Activated CD4-positive, alpha-beta memory T cell treated with anti-CD3 and anti-CD28 coated beads, Interleukin-2, amount 10 ng/mL, durations not matched to agents 7 days and 5 days (primary cell): ENCODE data around the gene PGAP3. TPM values are rescaled to one million over a fixed set of nuclear protein-coding genes. Genes with fewer than 3 reads are reported as not detected.

Experiments
- CTCF ChIA-PET: fragments of 350-600 bp; sonication (Branson Sonifier 250); formaldehyde crosslinking; loops from one replicate; lab custom pipeline; 2021; ENCODE audit warnings: antibody characterized with exemption, inconsistent platforms; lab: Charles Lee
- POLR2A ChIA-PET: fragments of 350-600 bp; sonication (Branson Sonifier 250); formaldehyde crosslinking; loops from one replicate; lab custom pipeline; 2021; ENCODE audit warnings: antibody characterized with exemption; lab: Charles Lee
- DNase-seq: peaks from one replicate; pipeline ENCODE4 v3.0.0-alpha.2; 2020
- H3K27ac Mint-ChIP-seq: one replicate; pipeline ENCODE4 v1.8.0; 2021; ENCODE audit warnings: mild to moderate bottlenecking, mixed read lengths
- H3K27me3 Mint-ChIP-seq: one replicate; pipeline ENCODE4 v1.8.0; 2021; ENCODE audit warnings: mixed read lengths
- H3K36me3 Mint-ChIP-seq: one replicate; pipeline ENCODE4 v1.8.0; 2021; ENCODE audit warnings: low read depth, mixed read lengths
- H3K4me1 Mint-ChIP-seq: one replicate; pipeline ENCODE4 v1.8.0; 2021; ENCODE audit warnings: mixed read lengths
- H3K4me3 Mint-ChIP-seq: one replicate; pipeline ENCODE4 v1.8.0; 2021; ENCODE audit warnings: mild to moderate bottlenecking, mixed read lengths
- H3K9me3 Mint-ChIP-seq: one replicate; pipeline ENCODE4 v1.8.0; 2021; ENCODE audit warnings: mixed read lengths
- total RNA-seq, 2 experiments: library from RNA; stranded (reverse); gene quantifications; one replicate each; pipeline ENCODE4 v1.2.3, GENCODE V29; 2021

PGAP3 gene
- total RNA-seq, 2 experiments from 2014 or later = 14.0 to 14.2 TPM

- Mint-ChIP-seq H3K27me3 (peaks cover 32% of the 10 kb centered on the region), H3K4me1 (peaks cover 5% of the 10 kb centered on the region), H3K27ac (peak overlapping the region; percentile 16), H3K4me3 (no peak overlapping the region), H3K36me3 (peaks cover 9% of the 10 kb centered on the region), H3K9me3 (no peaks in the 10 kb centered on the region)
- CTCF ChIA-PET = interaction anchor here (0.6 to 2.0 kb wide), 5 partner anchors 12 to 55 kb away, joined by 4 to 14 read pairs (median 5); no protein-coding TSS in a partner anchor
- POLR2A ChIA-PET = interaction anchor here (1.0 to 2.1 kb wide), 2 partner anchors 10 to 12 kb away, joined by 3 to 14 read pairs; no protein-coding TSS in a partner anchor
- DNase-seq = no peak
Observed at GRCh38 chr17:39666231-39666600, 21.6 kb downstream of the PGAP3 start.

GRCh38 chr17:39665642-39666224, 22.1 kb downstream of the PGAP3 start:
- Mint-ChIP-seq H3K27ac (no peak overlapping the region), H3K27me3 (peaks cover 32% of the 10 kb centered on the region), H3K36me3 (peaks cover 14% of the 10 kb centered on the region), H3K9me3 (no peaks in the 10 kb centered on the region), H3K4me3 (no peak overlapping the region), H3K4me1 (peaks cover 5% of the 10 kb centered on the region)
- ChIA-PET CTCF (interaction anchor here (1.7 to 2.0 kb wide), 3 partner anchors 11 to 44 kb away, joined by 5 to 14 read pairs (median 5); no protein-coding TSS in a partner anchor), POLR2A (interaction anchor here (1.0 to 2.1 kb wide), 2 partner anchors 11 to 12 kb away, joined by 3 to 14 read pairs; no protein-coding TSS in a partner anchor)
- no peak for DNase-seq

- no peak within 1 kb of the TSS for H3K4me3 Mint-ChIP-seq
- no peak for DNase-seq
- peaks cover 5% of the 10 kb centered on the region for H3K4me1 Mint-ChIP-seq
- peaks cover 27% of the 10 kb centered on the region for H3K27me3 Mint-ChIP-seq
- H3K27ac Mint-ChIP-seq = peak within 1 kb of the TSS; percentile 16
- peaks cover 18% of the 10 kb centered on the region for H3K36me3 Mint-ChIP-seq
- POLR2A ChIA-PET = no interaction called here
- CTCF ChIA-PET = interaction anchor here (2.0 to 2.2 kb wide), 2 partner anchors 11 to 43 kb away, joined by 5 to 8 read pairs; no protein-coding TSS in a partner anchor
- no peaks in the 10 kb centered on the region for H3K9me3 Mint-ChIP-seq
Observed at GRCh38 chr17:39664581-39665561, 23.0 kb downstream of the PGAP3 start, which contains the start of gene TCAP. Gene TCAP, plus strand, starts transcription at chr17:39665349. Its CDS starts 11 bp downstream, at chr17:39665360.

GRCh38 chr17:39663688-39664580, 23.9 kb downstream of the PGAP3 start:
- Mint-ChIP-seq H3K4me1 (peaks cover 5% of the 10 kb centered on the region), H3K36me3 (peaks cover 18% of the 10 kb centered on the region), H3K9me3 (no peaks in the 10 kb centered on the region), H3K27me3 (peaks cover 22% of the 10 kb centered on the region), H3K27ac (no peak overlapping the region), H3K4me3 (no peak overlapping the region)
- ChIA-PET CTCF (interaction anchor here (2.2 kb wide), 1 partner anchor 10 kb away, joined by 8 read pairs; no protein-coding TSS in a partner anchor), POLR2A (interaction anchor here (1.2 kb wide), 1 partner anchor 9 kb away, joined by 3 read pairs; no protein-coding TSS in a partner anchor)
- DNase-seq = no peak

- CTCF ChIA-PET = interaction anchor here (2.2 kb wide), 1 partner anchor 9 kb away, joined by 8 read pairs; no protein-coding TSS in a partner anchor
- Mint-ChIP-seq H3K4me3 (no peak overlapping the region), H3K9me3 (no peaks in the 10 kb centered on the region), H3K36me3 (peaks cover 18% of the 10 kb centered on the region), H3K4me1 (no peaks in the 10 kb centered on the region), H3K27ac (no peak overlapping the region), H3K27me3 (peaks cover 17% of the 10 kb centered on the region)
- POLR2A ChIA-PET = interaction anchor here (1.2 kb wide), 1 partner anchor 10 kb away, joined by 3 read pairs; no protein-coding TSS in a partner anchor
- no peak for DNase-seq
Observed at GRCh38 chr17:39663340-39663687, 24.5 kb downstream of the PGAP3 start.

DNA sequence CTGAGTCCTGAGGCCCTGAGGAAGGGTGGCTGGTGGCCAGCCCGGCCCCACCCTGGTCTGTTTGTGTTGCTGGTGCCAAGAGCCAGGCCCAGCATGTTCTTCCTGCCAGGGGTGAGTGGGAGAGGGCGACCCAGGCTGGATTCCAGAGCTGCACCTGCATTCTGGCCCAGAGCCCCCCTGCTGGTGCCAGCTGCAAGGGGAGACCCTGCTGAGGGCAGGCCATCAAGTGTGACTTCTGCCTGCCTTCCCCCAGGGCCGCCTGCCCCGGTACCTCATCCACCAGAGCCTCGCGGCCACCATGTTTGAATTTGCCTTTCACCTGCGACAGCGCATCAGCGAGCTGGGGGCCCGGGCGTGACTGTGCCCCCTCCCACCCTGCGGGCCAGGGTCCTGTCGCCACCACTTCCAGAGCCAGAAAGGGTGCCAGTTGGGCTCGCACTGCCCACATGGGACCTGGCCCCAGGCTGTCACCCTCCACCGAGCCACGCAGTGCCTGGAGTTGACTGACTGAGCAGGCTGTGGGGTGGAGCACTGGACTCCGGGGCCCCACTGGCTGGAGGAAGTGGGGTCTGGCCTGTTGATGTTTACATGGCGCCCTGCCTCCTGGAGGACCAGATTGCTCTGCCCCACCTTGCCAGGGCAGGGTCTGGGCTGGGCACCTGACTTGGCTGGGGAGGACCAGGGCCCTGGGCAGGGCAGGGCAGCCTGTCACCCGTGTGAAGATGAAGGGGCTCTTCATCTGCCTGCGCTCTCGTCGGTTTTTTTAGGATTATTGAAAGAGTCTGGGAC, 25.1 kb downstream of the PGAP3 start:
- POLR2A ChIA-PET = interaction anchor here (1.2 kb wide), 1 partner anchor 11 kb away, joined by 3 read pairs; no protein-coding TSS in a partner anchor
- H3K9me3 Mint-ChIP-seq = no peaks in the 10 kb centered on the region
- H3K4me3 Mint-ChIP-seq = no peak overlapping the region
- CTCF ChIA-PET = interaction anchor here (2.2 kb wide), 1 partner anchor 8 kb away, joined by 8 read pairs; no protein-coding TSS in a partner anchor
- H3K27ac Mint-ChIP-seq = no peak overlapping the region
- DNase-seq = no peak
- peaks cover 18% of the 10 kb centered on the region for H3K36me3 Mint-ChIP-seq
- H3K27me3 Mint-ChIP-seq = peaks cover 14% of the 10 kb centered on the region
- H3K4me1 Mint-ChIP-seq = no peaks in the 10 kb centered on the region

GRCh38 chr17:39661744-39662541, 25.9 kb downstream of the PGAP3 start:
- Mint-ChIP-seq H3K27ac (no peak overlapping the region), H3K27me3 (peaks cover 11% of the 10 kb centered on the region), H3K36me3 (peaks cover 18% of the 10 kb centered on the region), H3K9me3 (no peaks in the 10 kb centered on the region), H3K4me1 (no peaks in the 10 kb centered on the region), H3K4me3 (no peak overlapping the region)
- ChIA-PET CTCF (no interaction called here), POLR2A (no interaction called here)
- no peak for DNase-seq

DNA sequence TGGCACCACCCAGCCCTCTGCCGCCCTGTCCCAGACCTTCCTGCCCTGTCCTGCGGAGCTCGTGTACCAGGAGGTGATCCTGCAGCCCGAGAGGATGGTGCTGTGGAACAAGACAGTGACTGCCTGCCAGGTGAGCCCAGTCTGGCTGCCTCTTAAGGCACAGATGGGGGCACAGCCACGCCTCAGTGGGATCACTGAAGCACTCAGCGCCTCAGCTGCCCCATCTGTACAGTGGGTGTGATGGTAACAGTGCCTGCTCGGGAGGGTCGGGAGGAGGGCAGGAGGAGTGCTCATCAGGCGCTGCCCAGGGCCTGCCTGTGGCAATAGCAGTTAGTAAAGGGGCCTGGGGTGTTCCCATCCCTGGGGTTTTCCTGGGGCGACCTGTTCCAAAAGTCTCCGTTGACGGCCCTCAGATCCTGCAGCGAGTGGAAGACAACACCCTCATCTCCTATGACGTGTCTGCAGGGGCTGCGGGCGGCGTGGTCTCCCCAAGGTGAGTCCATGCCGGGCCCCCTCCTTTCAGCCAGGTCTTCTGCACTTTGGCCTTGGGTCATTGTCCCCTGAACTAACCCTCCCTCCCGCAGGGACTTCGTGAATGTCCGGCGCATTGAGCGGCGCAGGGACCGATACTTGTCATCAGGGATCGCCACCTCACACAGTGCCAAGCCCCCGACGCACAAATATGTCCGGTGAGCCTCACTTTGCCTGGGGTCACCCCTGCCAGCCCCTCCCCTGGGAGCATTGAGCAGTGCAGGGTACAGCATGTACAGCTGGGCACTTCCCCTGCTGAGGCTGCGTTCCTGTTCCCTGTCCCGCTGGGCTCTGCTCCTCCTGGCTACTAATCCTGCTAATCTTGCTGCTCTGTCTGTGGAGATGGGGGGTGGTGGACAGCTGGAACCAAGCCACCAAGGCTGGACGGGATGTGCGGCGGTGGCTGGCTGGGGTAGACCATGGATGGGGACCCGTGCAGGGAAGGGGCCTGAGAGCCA, 27.2 kb downstream of the PGAP3 start:
- H3K4me3 Mint-ChIP-seq = no peak overlapping the region
- ChIA-PET CTCF (no interaction called here), POLR2A (no interaction called here)
- H3K9me3 Mint-ChIP-seq = no peaks in the 10 kb centered on the region
- DNase-seq = no peak
- no peak overlapping the region for H3K27ac Mint-ChIP-seq
- H3K36me3 Mint-ChIP-seq = peaks cover 18% of the 10 kb centered on the region
- no peaks in the 10 kb centered on the region for H3K4me1 Mint-ChIP-seq
- H3K27me3 Mint-ChIP-seq = peaks cover 1% of the 10 kb centered on the region

- no peak overlapping the region for H3K4me3 Mint-ChIP-seq
- no peak for DNase-seq
- CTCF ChIA-PET = interaction anchor here (0.7 kb wide), 1 partner anchor 22 kb away, joined by 4 read pairs; no protein-coding TSS in a partner anchor
- H3K9me3 Mint-ChIP-seq = no peaks in the 10 kb centered on the region
- POLR2A ChIA-PET = no interaction called here
- H3K27ac Mint-ChIP-seq = no peak overlapping the region
- peaks cover under 1% of the 10 kb centered on the region for H3K4me1 Mint-ChIP-seq
- no peaks in the 10 kb centered on the region for H3K27me3 Mint-ChIP-seq
- H3K36me3 Mint-ChIP-seq = peaks cover 22% of the 10 kb centered on the region
Observed at GRCh38 chr17:39660011-39660360, 27.9 kb downstream of the PGAP3 start.

GRCh38 chr17:39659279-39660010, 28.4 kb downstream of the PGAP3 start:
- DNase-seq = no peak
- no peak overlapping the region for H3K27ac Mint-ChIP-seq

More at GRCh38 chr17:39659279-39660010, 28.4 kb downstream of the PGAP3 start:
- H3K27me3 Mint-ChIP-seq = no peaks in the 10 kb centered on the region
- H3K4me1 Mint-ChIP-seq = peaks cover 5% of the 10 kb centered on the region
- CTCF ChIA-PET = interaction anchor here (0.7 kb wide), 1 partner anchor 21 kb away, joined by 4 read pairs; no protein-coding TSS in a partner anchor
- no peak overlapping the region for H3K4me3 Mint-ChIP-seq
- H3K36me3 Mint-ChIP-seq = peaks cover 23% of the 10 kb centered on the region
- POLR2A ChIA-PET = no interaction called here
- no peaks in the 10 kb centered on the region for H3K9me3 Mint-ChIP-seq
